ENCODE results near the gene C7orf33. TPM values are rescaled to one million over a fixed set of nuclear protein-coding genes. Genes with fewer than 3 reads are reported as not detected.

Gene C7orf33
- total RNA-seq, 2 experiments from 2014 or later: not detected

- Mint-ChIP-seq H3K9me3 (no peaks in the 10 kb centered on the region), H3K4me3 (no peak overlapping the region), H3K4me1 (no peaks in the 10 kb centered on the region), H3K27ac (no peak overlapping the region), H3K27me3 (peaks cover 4% of the 10 kb centered on the region), H3K36me3 (no peaks in the 10 kb centered on the region)
- DNase-seq: no peak
These were observed 7.8 kb downstream of the C7orf33 start for GRCh38 chr7:148598351-148598750.

GRCh38 chr7:148605350-148605749, 14.8 kb downstream of the C7orf33 start:
- Mint-ChIP-seq H3K27ac (no peak overlapping the region), H3K4me3 (no peak overlapping the region), H3K9me3 (peaks cover 17% of the 10 kb centered on the region), H3K27me3 (peaks cover 10% of the 10 kb centered on the region), H3K4me1 (peaks cover 7% of the 10 kb centered on the region), H3K36me3 (peaks cover 2% of the 10 kb centered on the region)
- no peak for DNase-seq

- no peak for DNase-seq
- peaks cover 17% of the 10 kb centered on the region for H3K9me3 Mint-ChIP-seq
These were observed 16.6 kb downstream of the C7orf33 start for GRCh38 chr7:148607151-148607661.

GRCh38 chr7:148609045-148609725, 18.6 kb downstream of the C7orf33 start:
- no peak for DNase-seq
- Mint-ChIP-seq H3K27me3 (peaks cover 14% of the 10 kb centered on the region), H3K9me3 (peaks cover 14% of the 10 kb centered on the region), H3K27ac (no peak overlapping the region), H3K4me1 (peaks cover 7% of the 10 kb centered on the region), H3K36me3 (peaks cover under 1% of the 10 kb centered on the region), H3K4me3 (no peak overlapping the region)

More at GRCh38 chr7:148607151-148607661, 16.6 kb downstream of the C7orf33 start:
- Mint-ChIP-seq H3K4me1 (peaks cover 7% of the 10 kb centered on the region), H3K27me3 (peaks cover 10% of the 10 kb centered on the region), H3K27ac (no peak overlapping the region), H3K4me3 (no peak overlapping the region), H3K36me3 (peaks cover 2% of the 10 kb centered on the region)

- Mint-ChIP-seq H3K36me3 (no peaks in the 10 kb centered on the region), H3K4me1 (peaks cover 7% of the 10 kb centered on the region), H3K4me3 (no peak overlapping the region), H3K27me3 (peaks cover 9% of the 10 kb centered on the region), H3K9me3 (no peaks in the 10 kb centered on the region), H3K27ac (no peak overlapping the region)
- DNase-seq: no peak
These were observed 21.1 kb downstream of the C7orf33 start for GRCh38 chr7:148611692-148612091.

GRCh38 chr7:148615085-148615730, 24.6 kb downstream of the C7orf33 start:
- Mint-ChIP-seq H3K4me1 (no peaks in the 10 kb centered on the region), H3K4me3 (no peak overlapping the region), H3K36me3 (no peaks in the 10 kb centered on the region), H3K27me3 (peaks cover 23% of the 10 kb centered on the region), H3K27ac (no peak overlapping the region), H3K9me3 (peaks cover 8% of the 10 kb centered on the region)
- no peak for DNase-seq

- no peaks in the 10 kb centered on the region for H3K36me3 Mint-ChIP-seq
- H3K4me1 Mint-ChIP-seq: peaks cover 14% of the 10 kb centered on the region
- DNase-seq: no peak
- peaks cover 34% of the 10 kb centered on the region for H3K27me3 Mint-ChIP-seq
- H3K4me3 Mint-ChIP-seq: no peak overlapping the region
- no peak overlapping the region for H3K27ac Mint-ChIP-seq
- peaks cover 8% of the 10 kb centered on the region for H3K9me3 Mint-ChIP-seq
These were observed 30.3 kb downstream of the C7orf33 start for GRCh38 chr7:148620749-148621359.

GRCh38 chr7:148621563-148621962, 31.0 kb downstream of the C7orf33 start:
- Mint-ChIP-seq H3K4me1 (peaks cover 17% of the 10 kb centered on the region), H3K9me3 (peaks cover 8% of the 10 kb centered on the region), H3K27me3 (peaks cover 31% of the 10 kb centered on the region), H3K4me3 (no peak overlapping the region), H3K36me3 (no peaks in the 10 kb centered on the region), H3K27ac (no peak overlapping the region)
- no peak for DNase-seq

GRCh38 chr7:148622887-148623585, 32.5 kb downstream of the C7orf33 start:
- no peak overlapping the region for H3K4me3 Mint-ChIP-seq
- peaks cover 30% of the 10 kb centered on the region for H3K27me3 Mint-ChIP-seq
- no peaks in the 10 kb centered on the region for H3K36me3 Mint-ChIP-seq
- H3K4me1 Mint-ChIP-seq: peaks cover 23% of the 10 kb centered on the region
- H3K27ac Mint-ChIP-seq: no peak overlapping the region
- no peak for DNase-seq
- H3K9me3 Mint-ChIP-seq: peaks cover 5% of the 10 kb centered on the region

- no peak for DNase-seq
- Mint-ChIP-seq H3K27me3 (peaks cover 23% of the 10 kb centered on the region), H3K9me3 (no peaks in the 10 kb centered on the region), H3K27ac (no peak overlapping the region), H3K4me1 (peaks cover 29% of the 10 kb centered on the region), H3K36me3 (no peaks in the 10 kb centered on the region), H3K4me3 (no peak overlapping the region)
These were observed 33.2 kb downstream of the C7orf33 start for GRCh38 chr7:148623586-148624282.

GRCh38 chr7:148624735-148625134, 34.2 kb downstream of the C7orf33 start:
- Mint-ChIP-seq H3K4me1 (peaks cover 32% of the 10 kb centered on the region), H3K4me3 (no peak overlapping the region), H3K27me3 (peaks cover 21% of the 10 kb centered on the region), H3K36me3 (no peaks in the 10 kb centered on the region), H3K27ac (no peak overlapping the region), H3K9me3 (no peaks in the 10 kb centered on the region)
- DNase-seq: no peak

GRCh38 chr7:148625342-148625741, 34.8 kb downstream of the C7orf33 start:
- H3K4me1 Mint-ChIP-seq: peaks cover 32% of the 10 kb centered on the region
- H3K27me3 Mint-ChIP-seq: peaks cover 23% of the 10 kb centered on the region
- no peaks in the 10 kb centered on the region for H3K9me3 Mint-ChIP-seq
- no peak overlapping the region for H3K4me3 Mint-ChIP-seq
- H3K27ac Mint-ChIP-seq: no peak overlapping the region
- H3K36me3 Mint-ChIP-seq: no peaks in the 10 kb centered on the region
- DNase-seq: no peak

GRCh38 chr7:148626828-148627227, 36.3 kb downstream of the C7orf33 start:
- no peak overlapping the region for H3K4me3 Mint-ChIP-seq
- peaks cover 23% of the 10 kb centered on the region for H3K4me1 Mint-ChIP-seq
- no peak for DNase-seq
- no peaks in the 10 kb centered on the region for H3K9me3 Mint-ChIP-seq
- H3K36me3 Mint-ChIP-seq: no peaks in the 10 kb centered on the region
- peaks cover 17% of the 10 kb centered on the region for H3K27me3 Mint-ChIP-seq
- H3K27ac Mint-ChIP-seq: no peak overlapping the region

- Mint-ChIP-seq H3K4me1 (peaks cover 24% of the 10 kb centered on the region), H3K36me3 (no peaks in the 10 kb centered on the region), H3K27me3 (peaks cover 17% of the 10 kb centered on the region), H3K4me3 (no peak overlapping the region), H3K9me3 (no peaks in the 10 kb centered on the region), H3K27ac (no peak overlapping the region)
- no peak for DNase-seq
These were observed 37.4 kb downstream of the C7orf33 start for GRCh38 chr7:148628011-148628410.

Measured in activated naive CD8-positive, alpha-beta T cell treated with anti-CD3 and anti-CD28 coated beads for 36 hours (primary cell).